Liver (tissue), 9 donors: ENCODE data around the gene PELI1. TPM values are rescaled to one million over a fixed set of nuclear protein-coding genes. Genes with fewer than 3 reads are reported as not detected.
A peak's percentile ranks its signal among the peaks of the same experiment; 100 is the strongest.

Source experiments
- DNase-seq: peaks from one replicate; pipeline ENCODE4 v3.0.0-alpha.2; 2017; ENCODE audit warnings: low spot score
- H3K27ac ChIP-seq, 2 donors: one replicate each; pipeline ENCODE4 v1.7.0; 2013; ENCODE audit warnings: inconsistent platforms in 2 of 2, low read length in 2 of 2, control low read depth in 1 of 2, low read depth in 1 of 2, mild to moderate bottlenecking in 1 of 2
- H3K27me3 ChIP-seq, 4 donors: one replicate each; pipeline versions ENCODE4 v1.6.1 to v1.7.0; 2013; ENCODE audit warnings: low read length in 3 of 4, inconsistent platforms in 1 of 4, mild to moderate bottlenecking in 1 of 4, moderate library complexity in 1 of 4; ENCODE audit not compliant: control insufficient read depth in 4 of 4, insufficient read depth in 4 of 4
- H3K36me3 ChIP-seq, 4 donors: one replicate each; pipeline versions ENCODE4 v1.6.1 to v1.7.0; 2013; ENCODE audit warnings: low read length in 3 of 4, mild to moderate bottlenecking in 3 of 4, low read depth in 1 of 4, moderate library complexity in 1 of 4; ENCODE audit not compliant: control insufficient read depth in 4 of 4, insufficient read depth in 3 of 4
- H3K4me1 ChIP-seq, 4 donors: one replicate each; pipeline versions ENCODE4 v1.6.1 to v1.7.0; 2013; ENCODE audit warnings: low read length in 3 of 4, mild to moderate bottlenecking in 3 of 4, moderate library complexity in 1 of 4; ENCODE audit not compliant: control insufficient read depth in 4 of 4, insufficient read depth in 4 of 4
- H3K4me3 ChIP-seq, 3 donors: one replicate each; pipeline versions ENCODE4 v1.6.1 to v1.7.0; 2013; ENCODE audit warnings: low read length in 3 of 3, control low read depth in 1 of 3, low read depth in 1 of 3, mild to moderate bottlenecking in 1 of 3
- H3K9ac ChIP-seq, 2 donors: one replicate each; pipeline ENCODE4 v1.7.0; 2013; ENCODE audit warnings: low read length in 2 of 2, mild to moderate bottlenecking in 2 of 2, moderate library complexity in 2 of 2, control low read depth in 1 of 2, low read depth in 1 of 2
- H3K9me3 ChIP-seq, 4 donors: one replicate each; pipeline versions ENCODE4 v1.6.1 to v1.7.0; 2013; ENCODE audit warnings: low read length in 3 of 4; ENCODE audit not compliant: control insufficient read depth in 4 of 4
- ATF3 ChIP-seq: IDR thresholded peaks from 2 replicates; pipeline ENCODE4 v1.6.1; 2016; ENCODE audit warnings: antibody characterized with exemption
- CTCF ChIP-seq: fragments of 150-350 bp; IDR thresholded peaks from 2 replicates; pipeline ENCODE4 v1.5.1; 2017; ENCODE audit warnings: improper control_type of control experiment, low read depth, low read length; ENCODE audit not compliant: missing input control
- EGR1 ChIP-seq, 2 donors: IDR thresholded peaks; 2 replicates each; pipeline ENCODE4 v1.6.1; 2016 to 2018; ENCODE audit warnings: antibody characterized with exemption in 2 of 2, low read depth in 2 of 2
- FOXA1 ChIP-seq: IDR thresholded peaks from 2 replicates; pipeline ENCODE4 v1.6.1; 2016; ENCODE audit warnings: antibody characterized with exemption
- FOXA2 ChIP-seq: IDR thresholded peaks from 2 replicates; pipeline ENCODE4 v1.6.1; 2016; ENCODE audit warnings: antibody characterized with exemption
- GABPA ChIP-seq, 2 donors: IDR thresholded peaks in 1 of 2; conservative IDR thresholded peaks in 1 of 2; 2 replicates each; pipeline ENCODE4 v1.6.1; 2016; ENCODE audit warnings: antibody characterized with exemption in 2 of 2, mild to moderate bottlenecking in 1 of 2, moderate library complexity in 1 of 2
- HNF4A ChIP-seq, 2 donors: conservative IDR thresholded peaks; 2 replicates each; pipeline ENCODE4 v1.6.1; 2016; ENCODE audit warnings: antibody characterized with exemption in 2 of 2, mild to moderate bottlenecking in 2 of 2
- HNF4G ChIP-seq: IDR thresholded peaks from 2 replicates; pipeline ENCODE4 v1.6.1; 2016; ENCODE audit warnings: antibody characterized with exemption
- JUND ChIP-seq, 2 donors: IDR thresholded peaks; 2 replicates each; pipeline ENCODE4 v1.6.1; 2016; ENCODE audit warnings: antibody characterized with exemption in 2 of 2
- MAX ChIP-seq: IDR thresholded peaks from 2 replicates; pipeline ENCODE4 v1.6.1; 2016; ENCODE audit warnings: antibody characterized with exemption
- NR2F2 ChIP-seq: IDR thresholded peaks from 2 replicates; pipeline ENCODE4 v1.6.1; 2016; ENCODE audit warnings: antibody characterized with exemption
- RAD21 ChIP-seq, 2 donors: IDR thresholded peaks; 2 replicates each; pipeline ENCODE4 v1.6.1; 2016; ENCODE audit warnings: antibody characterized with exemption in 2 of 2, mild to moderate bottlenecking in 2 of 2
- REST ChIP-seq: IDR thresholded peaks from 2 replicates; pipeline ENCODE4 v1.6.1; 2016; ENCODE audit warnings: antibody characterized with exemption, mild to moderate bottlenecking
- RXRA ChIP-seq, 2 donors: IDR thresholded peaks; 2 replicates each; pipeline ENCODE4 v1.6.1; 2017 to 2018; ENCODE audit warnings: antibody characterized with exemption in 2 of 2, mild to moderate bottlenecking in 1 of 2
- SP1 ChIP-seq: IDR thresholded peaks from 2 replicates; pipeline ENCODE4 v1.6.1; 2018; ENCODE audit warnings: antibody characterized with exemption, mild to moderate bottlenecking
- TAF1 ChIP-seq: conservative IDR thresholded peaks from 2 replicates; pipeline ENCODE4 v1.6.1; 2016; ENCODE audit warnings: antibody characterized with exemption, mild to moderate bottlenecking
- YY1 ChIP-seq: IDR thresholded peaks from 2 replicates; pipeline ENCODE4 v1.6.1; 2016; ENCODE audit warnings: antibody characterized with exemption, mild to moderate bottlenecking
- ZBTB33 ChIP-seq: IDR thresholded peaks from 2 replicates; pipeline ENCODE4 v1.6.1; 2016; ENCODE audit warnings: antibody characterized with exemption
- WGBS: extraction: QIAGEN DNeasy Blood & Tissue Kit; methylation state at CpG from one replicate; pipeline ENCODE4 v1.1.7; 2013; 5-methylcytosine and 5-hydroxymethylcytosine counted together
- polyA plus RNA-seq, 2 donors: library from polyadenylated mRNA; stranded (reverse) in 1 of 2; unstranded in 1 of 2; fragments of 200-250 nt in 1 of 2; fragments of >200 nt in 1 of 2; fragmentation: Nextera tagmentation in 1 of 2; extraction: Ambion mirVana in 1 of 2; gene quantifications; one replicate each; pipeline versions ENCODE4 v1.2.1 to v1.2.3, GENCODE V29; 2013 to 2015
- total RNA-seq, 2 donors: library from RNA; depleted of rRNA; stranded (reverse); fragments of >200 nt; gene quantifications; one replicate each; pipeline ENCODE4 v1.2.3, GENCODE V29; 2014
- donor health status: healthy.
- donor health status: healthy.
- donor health status: healthy.
- donor health status: healthy.
- donor health status: healthy.

Gene PELI1
- total and polyA plus RNA-seq, 4 donors: 4.5 to 21.3 (median 7.4) TPM

- H3K9ac ChIP-seq: no peak overlapping the region
- H3K4me1 ChIP-seq: peaks cover 10 to 24% (median 13%) of the 10 kb centered on the region in 4 donors
- peaks cover 0 to 14% (median 4%) of the 10 kb centered on the region in 4 donors for H3K36me3 ChIP-seq
- TF ChIP-seq ZBTB33 (no peak), EGR1 (IDR thresholded peaks at IDR 0.05; ENCODE audit: low read depth in 2 of 2) (no peak), RXRA (IDR thresholded peaks at IDR 0.05) (no peak), YY1 (no peak), ATF3 (no peak), REST (no peak), FOXA2 (no peak), FOXA1 (no peak), RAD21 (IDR thresholded peaks at IDR 0.05) (no peak), SP1 (no peak), NR2F2 (no peak), TAF1 (no peak), HNF4G (no peak), MAX (no peak)
- H3K27ac ChIP-seq: no peak overlapping the region
- no peaks in the 10 kb centered on the region for H3K9me3 ChIP-seq
- no peak for DNase-seq
- no peaks in the 10 kb centered on the region for H3K27me3 ChIP-seq
- 95% methylated on average over 3 of the region's 3 CpGs for WGBS
- no peak overlapping the region for H3K4me3 ChIP-seq
These were observed 37.7 kb downstream of the PELI1 start for GRCh38 chr2:64106481-64106880.

GRCh38 chr2:64105670-64106461 is 38.4 kb downstream of the PELI1 start:
- WGBS: 50% methylated on average over 5 of the region's 5 CpGs
- TF ChIP-seq YY1: no peak
- peak; percentile 66 to 72 for TF ChIP-seq HNF4A (conservative IDR thresholded peaks at IDR 0.05)
- TF ChIP-seq HNF4G: no peak
- TF ChIP-seq RXRA (IDR thresholded peaks at IDR 0.05): peak in 1 of 2 donors; percentile 5
- TF ChIP-seq RAD21 (IDR thresholded peaks at IDR 0.05): peak in 1 of 2 donors; percentile 12
- peak; percentile 81 to 92 for TF ChIP-seq JUND (IDR thresholded peaks at IDR 0.05)
- TF ChIP-seq CTCF: no peak
- TF ChIP-seq GABPA (IDR thresholded peaks at IDR 0.05 in 1 of 2, conservative IDR thresholded peaks at IDR 0.05 in 1 of 2): no peak
- Histone ChIP-seq H3K4me3 (no peak overlapping the region), H3K4me1 (peaks cover 10 to 24% (median 13%) of the 10 kb centered on the region in 4 donors), H3K27me3 (no peaks in the 10 kb centered on the region), H3K36me3 (peaks cover 0 to 14% (median 4%) of the 10 kb centered on the region in 4 donors), H3K9ac (no peak overlapping the region), H3K27ac (peak overlapping the region in 1 of 2 donors; percentile 41), H3K9me3 (no peaks in the 10 kb centered on the region)
- DNase-seq: no peak
